Prostate gland (tissue), 1 donor: ENCODE results near the gene F7.

Experiments
- POLR2A ChIP-seq: fragments of 450-650 bp; IDR thresholded peaks from one replicate; pipeline ENCODE4 v1.6.1; 2016; ENCODE audit warnings: antibody characterized with exemption, mild to moderate bottlenecking
- POLR2AphosphoS5 ChIP-seq: sonication (generic); formaldehyde crosslinking; IDR thresholded peaks from one replicate; pipeline ENCODE4 v1.6.1; 2017; ENCODE audit warnings: antibody characterized with exemption

DNA sequence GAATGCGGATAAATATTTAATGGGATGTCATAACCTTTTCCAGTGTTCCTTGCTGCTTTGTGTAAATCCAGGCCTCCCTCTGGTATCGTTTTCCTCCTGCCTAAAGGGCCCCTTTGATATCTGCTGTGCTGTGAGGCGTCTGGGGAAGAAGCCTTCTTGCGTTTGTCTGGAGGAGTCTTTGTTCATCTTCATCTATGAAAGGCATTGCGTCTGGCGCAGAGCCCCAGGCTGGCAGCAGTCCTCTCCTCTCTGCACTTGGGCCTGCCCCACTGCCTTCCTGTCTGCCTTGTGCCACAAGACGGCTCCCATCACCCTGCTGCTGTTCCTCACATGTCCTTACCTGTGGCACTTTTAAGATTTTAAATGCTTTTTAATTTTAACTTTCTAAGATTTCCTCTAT, 62.6 kb downstream of the F7 start:
- TF ChIP-seq POLR2A (no peak), POLR2AphosphoS5 (no peak)
